A673 (cell line): ENCODE data around the gene CHCHD6. TPM values are rescaled to one million over a fixed set of nuclear protein-coding genes. Genes with fewer than 3 reads are reported as not detected.

Experiments used
- BruUV-seq: library from RNA; stranded (reverse); fragments of 400-500 nt; replicated peaks from 2 replicates; lab custom pipeline; 2021; lab: Mats Ljungman, UMichigan
- CTCF ChIA-PET: fragments of 300-600 bp; sonication (Branson Sonifier 250); formaldehyde crosslinking; loops from one replicate; lab custom pipeline; 2022; ENCODE audit warnings: antibody characterized with exemption; lab: Charles Lee
- POLR2A ChIA-PET: fragments of 300-600 bp; sonication (Branson Sonifier 250); formaldehyde crosslinking; loops from one replicate; lab custom pipeline; 2022; ENCODE audit warnings: antibody characterized with exemption; ENCODE audit not compliant: low non-redundant PET; lab: Charles Lee
- DNase-seq: peaks from one replicate; pipeline ENCODE4 v3.0.0-alpha.2; 2015; ENCODE audit warnings: low spot score
- H3K27ac ChIP-seq: fragments of 200-600 bp; sonication (generic); 2 replicates; pipeline ENCODE4 v1.5.1; 2016; ENCODE audit warnings: mixed run types, low read depth, mild to moderate bottlenecking, mixed read lengths, antibody characterized with exemption, low read length; ENCODE audit not compliant: poor library complexity, severe bottlenecking
- H3K27me3 ChIP-seq: fragments of 200-600 bp; sonication (generic); replicated peaks from 2 replicates; pipeline ENCODE4 v1.6.1; 2017; ENCODE audit warnings: mixed run types, low read depth, mild to moderate bottlenecking, mixed read lengths, antibody characterized with exemption, low read length; ENCODE audit not compliant: insufficient read depth, poor library complexity
- H3K36me3 ChIP-seq: fragments of 200-600 bp; sonication (generic); 2 replicates; pipeline ENCODE4 v1.6.1; 2016; ENCODE audit warnings: mixed run types, mild to moderate bottlenecking, mixed read lengths, antibody characterized with exemption, low read length; ENCODE audit not compliant: insufficient read depth, poor library complexity, severe bottlenecking
- H3K4me1 ChIP-seq: fragments of 200-600 bp; sonication (generic); 2 replicates; pipeline ENCODE4 v1.6.1; 2017; ENCODE audit warnings: mixed run types, mild to moderate bottlenecking, mixed read lengths, antibody characterized with exemption, low read length; ENCODE audit not compliant: insufficient read depth, poor library complexity, severe bottlenecking
- H3K4me3 ChIP-seq: fragments of 200-600 bp; sonication (generic); 2 replicates; pipeline ENCODE4 v1.5.1; 2016; ENCODE audit warnings: low read depth, mixed run types, mild to moderate bottlenecking, mixed read lengths, low read length; ENCODE audit not compliant: poor library complexity, severe bottlenecking
- H3K9me3 ChIP-seq: fragments of 200-600 bp; sonication (generic); 2 replicates; pipeline ENCODE4 v1.6.1; 2016; ENCODE audit warnings: mixed run types, low read depth, mild to moderate bottlenecking, mixed read lengths, antibody characterized with exemption, low read length; ENCODE audit not compliant: poor library complexity, severe bottlenecking
- EZH2 ChIP-seq: fragments of 200-600 bp; sonication (generic); IDR thresholded peaks from 2 replicates; pipeline ENCODE4 v1.6.1; 2017; ENCODE audit warnings: borderline replicate concordance, low read depth, mild to moderate bottlenecking, mixed read lengths, antibody characterized with exemption, low read length; ENCODE audit not compliant: poor library complexity, severe bottlenecking
- intact Hi-C: fragments of 100-400 bp; cut with micrococcal nuclease; formaldehyde crosslinking; loops from one replicate; pipeline ENCODE4 v1.10.0; 2022; ENCODE audit not compliant: unreplicated experiment
- total RNA-seq: library from RNA; stranded (reverse); gene quantifications from 2 replicates; pipeline ENCODE4 v1.2.3, GENCODE V29; 2021
- TF ChIP-seq, protein P1 (sequence below): fragments of 300-800, 200-600 bp; sonication (generic); conservative IDR thresholded peaks from 2 replicates; pipeline ENCODE4 v1.5.1; 2017; ENCODE audit warnings: low read depth, mild to moderate bottlenecking, antibody characterized with exemption, low read length, moderate library complexity, mixed read lengths

CHCHD6 gene
- total RNA-seq, 1 experiment from 2014 or later = 23.3 TPM

DNA sequence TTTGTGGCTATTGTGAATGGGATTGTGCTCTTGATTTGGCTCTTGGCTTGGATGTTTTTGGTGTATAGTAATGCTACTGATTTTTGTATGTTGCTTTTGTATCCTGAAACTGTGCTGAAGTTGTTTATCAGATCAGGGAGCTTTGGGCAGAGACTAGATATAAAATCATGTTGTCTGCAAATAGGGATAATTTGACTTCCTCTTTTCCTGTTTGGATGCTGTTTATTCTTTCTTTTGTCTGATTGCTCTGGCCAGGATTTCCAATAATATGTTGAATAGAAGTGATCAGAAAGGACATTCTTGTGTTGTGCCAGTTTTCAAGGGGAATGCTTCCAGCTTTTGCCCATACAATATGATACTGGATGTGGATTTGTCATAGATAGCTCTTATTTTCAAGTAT, 66.1 kb downstream of the CHCHD6 start:
- no peaks in the 10 kb centered on the region for H3K36me3 ChIP-seq
- no peak for DNase-seq
- TF ChIP-seq EZH2 = no peak
- TF ChIP-seq, protein P1, sequence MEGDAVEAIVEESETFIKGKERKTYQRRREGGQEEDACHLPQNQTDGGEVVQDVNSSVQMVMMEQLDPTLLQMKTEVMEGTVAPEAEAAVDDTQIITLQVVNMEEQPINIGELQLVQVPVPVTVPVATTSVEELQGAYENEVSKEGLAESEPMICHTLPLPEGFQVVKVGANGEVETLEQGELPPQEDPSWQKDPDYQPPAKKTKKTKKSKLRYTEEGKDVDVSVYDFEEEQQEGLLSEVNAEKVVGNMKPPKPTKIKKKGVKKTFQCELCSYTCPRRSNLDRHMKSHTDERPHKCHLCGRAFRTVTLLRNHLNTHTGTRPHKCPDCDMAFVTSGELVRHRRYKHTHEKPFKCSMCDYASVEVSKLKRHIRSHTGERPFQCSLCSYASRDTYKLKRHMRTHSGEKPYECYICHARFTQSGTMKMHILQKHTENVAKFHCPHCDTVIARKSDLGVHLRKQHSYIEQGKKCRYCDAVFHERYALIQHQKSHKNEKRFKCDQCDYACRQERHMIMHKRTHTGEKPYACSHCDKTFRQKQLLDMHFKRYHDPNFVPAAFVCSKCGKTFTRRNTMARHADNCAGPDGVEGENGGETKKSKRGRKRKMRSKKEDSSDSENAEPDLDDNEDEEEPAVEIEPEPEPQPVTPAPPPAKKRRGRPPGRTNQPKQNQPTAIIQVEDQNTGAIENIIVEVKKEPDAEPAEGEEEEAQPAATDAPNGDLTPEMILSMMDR = no peak
- no peaks in the 10 kb centered on the region for H3K4me1 ChIP-seq
- POLR2A ChIA-PET = no interaction called here
- no peak overlapping the region for H3K4me3 ChIP-seq
- no peaks in the 10 kb centered on the region for H3K27me3 ChIP-seq
- H3K9me3 ChIP-seq = no peaks in the 10 kb centered on the region
- intact Hi-C loops = no loop called here
- BruUV-seq = no TSS peak
- no peak overlapping the region for H3K27ac ChIP-seq
- CTCF ChIA-PET = no interaction called here

DNA sequence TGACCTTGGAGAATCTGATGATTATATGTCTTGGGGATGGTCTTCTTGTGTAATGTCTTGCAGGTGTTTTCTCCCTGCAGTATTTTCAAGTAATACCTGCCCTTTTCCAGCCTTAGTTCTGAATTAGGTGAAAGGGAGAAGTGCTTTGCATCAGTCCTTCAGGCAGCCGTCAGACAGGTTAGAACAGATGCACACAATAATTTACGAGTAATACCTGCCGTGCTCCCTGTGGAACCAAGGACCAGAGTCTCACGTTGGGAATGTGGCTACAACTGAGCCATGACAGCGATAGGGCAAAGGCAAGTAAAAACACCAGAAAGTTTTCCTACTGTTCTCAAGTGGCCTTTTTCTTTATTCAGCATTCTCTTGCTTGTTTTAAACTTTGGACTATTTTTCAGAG, 69.1 kb downstream of the CHCHD6 start:
- DNase-seq = no peak
- Histone ChIP-seq H3K36me3 (no peaks in the 10 kb centered on the region), H3K27ac (no peak overlapping the region), H3K9me3 (no peaks in the 10 kb centered on the region), H3K27me3 (no peaks in the 10 kb centered on the region), H3K4me3 (no peak overlapping the region), H3K4me1 (peaks cover 12% of the 10 kb centered on the region)
- TF ChIP-seq EZH2 = no peak
- TF ChIP-seq, protein P1 = no peak
- intact Hi-C loops = no loop called here
- ChIA-PET CTCF (no interaction called here), POLR2A (no interaction called here)
- BruUV-seq = no TSS peak

GRCh38 chr3:126773783-126774182, 69.7 kb downstream of the CHCHD6 start:
- Histone ChIP-seq H3K36me3 (no peaks in the 10 kb centered on the region), H3K27ac (no peak overlapping the region), H3K4me1 (peaks cover 12% of the 10 kb centered on the region), H3K9me3 (no peaks in the 10 kb centered on the region), H3K27me3 (no peaks in the 10 kb centered on the region), H3K4me3 (no peak overlapping the region)
- intact Hi-C loops = no loop called here
- no peak for DNase-seq
- no TSS peak for BruUV-seq
- ChIA-PET CTCF (no interaction called here), POLR2A (no interaction called here)
- no peak for TF ChIP-seq EZH2
- TF ChIP-seq, protein P1 = no peak
